NOMO-1 treated with DMSO at 0.1 percent for 48 hours (cell line): ENCODE results near the gene MYBBP1A.
A peak's percentile ranks its signal among the peaks of the same experiment; 100 is the strongest.
"Not testable (repeated sequence)": the region's sequence is repeated elsewhere in the genome, so short reads cannot be mapped to it uniquely, and the experiment has no call there.

Source experiments
- DNase-seq: peaks from one replicate; lab custom pipeline; 2025; ENCODE audit not compliant: unreplicated experiment; lab: John Stamatoyannopoulos, UW

Gene MYBBP1A

GRCh38 chr17:4554997-4555799 is at the start of gene MYBBP1A:
TSS of gene MYBBP1A (minus strand) at chr17:4555384. CDS start at chr17:4555324, 60 bp downstream.
- DNase-seq: peak; percentile 97

- not testable (repeated sequence) for DNase-seq
Observed at GRCh38 chr17:4604736-4605135, 49.6 kb upstream of the MYBBP1A start.

- no peak for DNase-seq
Observed at GRCh38 chr17:4604111-4604644, 49.0 kb upstream of the MYBBP1A start.

- no peak for DNase-seq
Observed at GRCh38 chr17:4602041-4602440, 46.9 kb upstream of the MYBBP1A start.

- DNase-seq: no peak
Observed at GRCh38 chr17:4601326-4601725, 46.1 kb upstream of the MYBBP1A start.

GRCh38 chr17:4600563-4600962 is 45.4 kb upstream of the MYBBP1A start:
- DNase-seq: no peak

GRCh38 chr17:4599505-4600281 is 44.5 kb upstream of the MYBBP1A start:
- no peak for DNase-seq

GRCh38 chr17:4598776-4599504 is 43.8 kb upstream of the MYBBP1A start:
- DNase-seq: no peak

- no peak for DNase-seq
Observed at GRCh38 chr17:4597975-4598374, 42.8 kb upstream of the MYBBP1A start.

GRCh38 chr17:4596636-4597380 is 41.6 kb upstream of the MYBBP1A start:
- DNase-seq: no peak

- DNase-seq: not testable (repeated sequence)
Observed at GRCh38 chr17:4595685-4596342, 40.6 kb upstream of the MYBBP1A start.

GRCh38 chr17:4594931-4595684 is 39.9 kb upstream of the MYBBP1A start:
- peak; percentile 8 for DNase-seq

- no peak for DNase-seq
Observed at GRCh38 chr17:4594406-4594805, 39.2 kb upstream of the MYBBP1A start.

GRCh38 chr17:4593021-4593421 is 37.8 kb upstream of the MYBBP1A start:
- DNase-seq: no peak

GRCh38 chr17:4592240-4593005 is 37.2 kb upstream of the MYBBP1A start:
- no peak for DNase-seq

- no peak for DNase-seq
Observed at GRCh38 chr17:4591529-4591928, 36.3 kb upstream of the MYBBP1A start.

- DNase-seq: no peak
Observed at GRCh38 chr17:4590981-4591453, 35.8 kb upstream of the MYBBP1A start.

GRCh38 chr17:4590042-4590441 is 34.9 kb upstream of the MYBBP1A start:
- DNase-seq: not testable (repeated sequence)
